Activated effector memory CD4-positive, alpha-beta T cell treated with anti-CD3 and anti-CD28 coated beads, Interleukin-2, amount 50 U/mL, for 16 hours (primary cell): Measurements from ENCODE around the gene TOB1.
A peak's percentile ranks its signal among the peaks of the same experiment; 100 is the strongest.

ENCODE experiments used
- DNase-seq: peaks from one replicate; pipeline ENCODE4 v3.0.0-alpha.2; 2020

TOB1 gene, protein sequence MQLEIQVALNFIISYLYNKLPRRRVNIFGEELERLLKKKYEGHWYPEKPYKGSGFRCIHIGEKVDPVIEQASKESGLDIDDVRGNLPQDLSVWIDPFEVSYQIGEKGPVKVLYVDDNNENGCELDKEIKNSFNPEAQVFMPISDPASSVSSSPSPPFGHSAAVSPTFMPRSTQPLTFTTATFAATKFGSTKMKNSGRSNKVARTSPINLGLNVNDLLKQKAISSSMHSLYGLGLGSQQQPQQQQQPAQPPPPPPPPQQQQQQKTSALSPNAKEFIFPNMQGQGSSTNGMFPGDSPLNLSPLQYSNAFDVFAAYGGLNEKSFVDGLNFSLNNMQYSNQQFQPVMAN

DNA sequence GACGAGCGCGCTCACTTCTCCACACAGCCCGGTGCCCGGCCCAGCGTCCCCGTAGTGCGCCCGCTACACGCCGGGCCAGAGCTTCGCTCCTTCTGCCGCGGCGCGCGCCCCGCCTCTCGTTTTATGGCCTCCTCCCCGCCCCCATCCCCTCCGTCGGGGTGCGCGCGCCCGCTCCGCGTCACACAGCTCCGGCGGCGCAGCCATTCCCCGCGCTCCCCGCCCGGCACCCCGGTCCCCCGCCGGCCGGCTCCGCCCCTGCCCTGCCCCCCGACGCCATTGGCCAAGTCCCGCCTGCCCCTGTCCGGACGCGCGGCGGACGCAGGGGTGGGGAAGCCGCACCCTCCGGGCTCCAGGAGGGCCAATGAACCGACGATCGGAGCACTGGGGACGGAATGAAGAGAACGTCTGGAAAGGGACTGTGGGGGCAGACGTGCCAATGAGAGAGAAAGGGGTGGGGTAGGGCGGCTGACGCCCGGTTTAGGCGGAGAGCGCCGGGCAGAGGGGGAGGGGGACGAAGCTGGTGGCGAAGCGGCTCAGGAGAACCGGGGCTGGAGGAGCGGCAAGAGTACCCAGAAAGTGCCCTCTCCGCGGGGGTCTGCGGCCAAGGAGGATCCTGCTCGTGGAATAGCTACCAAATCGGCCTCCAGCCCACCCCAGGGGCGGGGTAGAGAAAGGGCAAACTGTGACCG is at the start of gene TOB1:
Gene TOB1, minus strand, starts transcription at position 94 of the 689 bp plus-strand sequence. CDS start 2,337 bp downstream, outside the sequence.
- DNase-seq = peak; percentile 99

DNA sequence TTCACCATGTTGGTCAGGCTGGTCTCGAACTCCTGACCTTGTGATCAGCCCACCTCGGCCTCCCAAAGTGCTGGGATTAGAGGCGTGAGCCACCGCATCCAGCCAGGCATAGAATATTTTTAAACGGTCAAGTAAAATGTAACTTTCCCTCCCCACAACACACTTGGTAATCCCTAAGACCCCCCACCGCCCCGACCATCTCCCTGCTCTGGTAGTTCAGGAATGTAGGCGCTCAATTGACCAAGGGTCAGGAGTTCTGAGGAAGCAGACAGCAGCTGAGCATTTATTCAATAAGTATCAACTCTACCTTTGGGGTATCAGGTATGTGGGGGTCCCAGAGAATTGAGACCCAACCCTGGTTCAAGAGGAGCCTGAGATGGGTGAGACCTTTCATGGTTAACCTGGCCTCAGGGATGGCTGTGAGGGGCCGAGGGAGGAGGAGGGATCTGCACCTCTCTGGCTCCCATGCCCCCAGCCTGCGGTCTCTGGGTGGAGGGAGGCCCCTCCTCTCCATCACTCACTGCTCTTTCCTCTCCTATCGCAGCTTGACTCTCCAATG is 48.4 kb upstream of the TOB1 start:
- DNase-seq = no peak

DNA sequence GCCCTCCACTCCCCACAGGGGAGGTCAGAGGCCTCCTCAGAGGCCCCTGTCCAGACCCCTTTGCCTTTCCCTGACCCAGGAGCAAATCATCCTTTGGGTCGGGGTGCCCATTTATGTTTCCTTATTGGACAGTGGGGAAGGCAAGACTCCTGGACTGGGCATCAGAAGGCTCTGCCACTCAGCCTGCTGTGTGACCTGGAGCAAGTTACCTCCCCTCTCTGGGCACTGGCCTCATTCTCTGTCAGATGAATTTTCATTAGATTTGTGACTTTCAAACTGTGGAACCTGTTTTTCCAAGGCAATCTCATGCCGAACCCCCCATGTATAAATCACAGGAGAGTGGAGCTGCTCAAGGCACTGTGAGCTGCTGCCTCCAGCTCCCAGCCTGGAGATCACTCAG is 47.0 kb upstream of the TOB1 start:
- no peak for DNase-seq

- no peak for DNase-seq
Measured at GRCh38 chr17:50911890-50912289, 45.7 kb upstream of the TOB1 start.

GRCh38 chr17:50911450-50911849 is 45.3 kb upstream of the TOB1 start:
- DNase-seq = no peak

- peak; percentile 83 for DNase-seq
Measured at GRCh38 chr17:50909765-50910605, 43.8 kb upstream of the TOB1 start.

DNA sequence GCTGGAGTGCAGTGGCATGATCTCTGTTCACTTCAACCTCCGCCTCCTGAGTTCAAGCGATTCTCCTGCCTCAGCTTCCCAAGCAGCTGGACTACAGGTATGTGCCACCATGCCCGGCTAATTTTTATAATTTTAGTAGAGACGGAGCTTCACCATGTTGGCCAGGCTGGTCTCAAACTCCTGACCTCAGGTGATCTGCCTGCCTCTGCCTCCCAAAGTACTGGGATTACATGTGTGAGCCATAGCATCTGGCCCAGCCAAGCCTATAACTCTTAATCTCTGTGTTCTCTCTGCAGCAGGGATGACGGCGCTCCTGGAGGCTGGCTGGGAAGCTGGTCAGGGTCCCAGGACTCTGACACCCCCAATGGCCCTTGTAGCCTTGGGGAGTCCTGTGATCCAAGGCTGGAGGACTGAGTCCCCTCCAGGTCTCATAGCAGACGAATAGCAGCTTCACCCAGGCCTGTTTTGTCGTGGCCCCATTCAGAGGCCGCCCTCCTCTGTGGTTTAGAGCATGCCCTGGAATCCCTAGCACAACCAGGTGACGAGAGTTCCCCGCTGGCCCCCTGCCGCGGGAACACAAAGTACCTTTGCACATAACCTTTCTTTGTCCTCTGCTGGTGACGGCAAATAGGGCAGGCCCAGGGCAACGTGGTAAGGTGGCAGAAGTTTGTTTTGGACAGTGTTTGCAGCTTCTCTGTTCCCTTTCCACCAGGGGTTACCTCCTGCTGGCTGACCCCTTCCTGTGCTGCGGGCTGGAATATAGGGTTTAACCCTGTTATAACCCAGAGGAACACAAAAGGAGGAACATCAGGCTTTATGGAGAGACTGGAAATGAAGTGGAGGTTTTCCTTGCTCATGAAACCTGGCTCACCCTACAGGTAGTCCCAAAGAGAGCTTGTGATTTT is 43.0 kb upstream of the TOB1 start:
- peak; percentile 75 for DNase-seq

GRCh38 chr17:50908140-50908859 is 42.1 kb upstream of the TOB1 start:
- DNase-seq = no peak

GRCh38 chr17:50906443-50906842 is 40.3 kb upstream of the TOB1 start:
- no peak for DNase-seq

GRCh38 chr17:50905460-50905803 is 39.3 kb upstream of the TOB1 start:
- DNase-seq = no peak

- DNase-seq = no peak
Measured at GRCh38 chr17:50904518-50905459, 38.6 kb upstream of the TOB1 start.

DNA sequence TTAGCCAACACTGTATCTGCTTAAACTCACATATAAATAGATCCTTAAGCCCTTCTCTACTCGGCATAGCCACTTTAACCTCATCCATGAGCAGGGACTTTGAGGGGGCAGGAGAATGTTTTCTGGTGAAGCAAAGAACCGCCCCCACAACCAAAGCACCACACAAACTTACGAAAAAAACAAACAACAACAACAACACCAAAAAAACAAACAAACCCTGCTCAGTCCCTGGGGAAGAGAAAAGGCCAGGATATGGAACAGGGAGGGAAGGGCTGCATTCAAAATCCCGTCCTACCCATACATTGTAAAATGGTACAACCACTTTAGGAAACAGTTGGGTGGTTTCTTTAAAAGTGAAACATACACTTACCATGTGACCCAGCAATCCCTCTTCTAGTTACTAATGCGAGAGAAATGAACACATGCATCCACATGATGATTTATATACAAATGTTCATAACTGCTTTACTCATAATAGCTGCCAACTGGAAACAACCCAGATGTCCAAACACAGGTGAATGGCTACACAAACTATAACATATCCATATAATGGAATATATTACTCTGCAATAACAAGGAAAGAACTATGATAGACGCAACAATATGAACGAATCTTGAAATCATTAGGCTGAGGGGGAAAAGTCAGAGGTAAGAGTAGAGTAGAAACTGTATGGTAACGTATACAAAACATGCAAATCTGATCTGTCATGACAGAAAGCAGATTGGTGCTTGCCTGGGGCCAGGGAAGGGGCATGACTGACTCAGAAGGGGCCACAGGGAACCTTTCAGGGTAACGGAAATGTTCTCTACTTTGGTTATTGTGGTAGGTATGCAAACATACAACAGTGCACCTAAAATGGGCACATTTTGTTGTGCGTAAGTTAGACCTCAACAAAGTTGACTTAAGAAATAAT is 37.7 kb upstream of the TOB1 start:
- peak; percentile 76 for DNase-seq

DNA sequence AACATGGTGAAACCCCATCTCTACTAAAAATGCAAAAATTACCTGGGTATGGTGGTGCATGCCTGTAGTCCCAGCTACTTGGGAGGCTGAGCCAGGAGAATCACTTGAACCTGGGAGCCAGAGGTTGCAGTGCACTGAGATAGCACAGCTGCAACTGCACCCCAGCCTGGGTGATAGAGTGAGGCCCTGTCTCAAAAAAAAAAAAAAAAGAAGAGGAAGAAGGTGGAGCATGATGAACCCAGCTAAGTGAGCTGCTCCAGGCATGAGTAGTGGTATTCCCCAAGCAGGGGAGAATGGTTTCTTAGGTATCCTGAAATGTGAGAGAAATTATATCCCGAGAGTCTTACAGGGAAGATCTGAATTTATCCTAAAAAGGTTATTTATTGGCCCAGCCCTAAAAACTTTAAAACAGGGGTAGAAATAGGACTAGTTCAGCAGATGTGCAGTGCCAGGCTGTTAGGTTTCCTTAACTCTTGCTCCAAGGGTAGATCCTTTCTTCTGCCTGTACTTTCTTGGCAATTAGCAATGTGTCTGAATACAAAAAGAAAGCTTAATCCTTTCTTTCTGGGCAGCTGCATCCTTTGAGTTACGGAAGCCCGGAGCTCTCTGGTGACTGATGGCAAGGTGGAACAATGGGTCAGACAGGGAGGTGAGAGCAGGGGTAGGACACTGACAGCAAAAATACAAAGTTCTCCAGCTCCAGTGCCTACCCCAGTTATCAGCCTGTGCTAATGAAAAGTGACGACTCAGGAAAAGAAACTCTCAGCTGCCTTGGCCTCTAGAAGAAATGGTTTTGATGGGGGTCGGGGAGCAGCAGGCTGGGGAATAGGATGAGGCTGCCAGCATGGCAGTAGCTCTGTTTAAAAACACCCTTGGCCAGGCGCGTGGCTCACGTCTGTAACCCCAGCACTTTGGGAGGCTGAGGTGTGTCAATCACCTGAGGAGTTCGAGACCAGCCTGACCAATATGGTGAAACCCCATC is 36.5 kb upstream of the TOB1 start:
- DNase-seq = no peak

DNA sequence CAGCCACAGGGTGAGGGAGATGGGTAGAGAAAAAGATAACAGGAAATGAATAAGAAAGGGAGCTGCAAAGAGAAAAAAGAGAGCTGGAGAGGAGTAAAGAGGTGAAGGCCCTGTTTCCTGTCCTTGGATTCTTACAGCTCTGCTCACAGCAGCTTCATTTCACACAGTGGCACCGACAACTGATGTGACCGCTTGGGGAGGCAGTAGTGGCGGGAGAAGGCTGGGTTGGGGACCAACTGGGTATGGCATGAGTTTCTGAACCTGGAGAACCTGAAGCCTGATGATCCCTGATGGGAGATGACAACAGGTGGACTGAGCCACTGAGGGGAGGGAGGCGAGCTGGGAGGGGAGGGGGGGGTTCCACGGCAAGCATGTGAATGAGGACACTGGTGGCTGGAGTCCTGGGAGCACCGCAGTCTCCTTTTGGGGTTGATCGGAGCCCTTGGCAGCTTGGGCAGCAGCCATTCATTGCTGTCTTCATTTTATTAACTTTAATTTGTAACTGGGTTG is 34.3 kb upstream of the TOB1 start:
- DNase-seq = no peak

DNA sequence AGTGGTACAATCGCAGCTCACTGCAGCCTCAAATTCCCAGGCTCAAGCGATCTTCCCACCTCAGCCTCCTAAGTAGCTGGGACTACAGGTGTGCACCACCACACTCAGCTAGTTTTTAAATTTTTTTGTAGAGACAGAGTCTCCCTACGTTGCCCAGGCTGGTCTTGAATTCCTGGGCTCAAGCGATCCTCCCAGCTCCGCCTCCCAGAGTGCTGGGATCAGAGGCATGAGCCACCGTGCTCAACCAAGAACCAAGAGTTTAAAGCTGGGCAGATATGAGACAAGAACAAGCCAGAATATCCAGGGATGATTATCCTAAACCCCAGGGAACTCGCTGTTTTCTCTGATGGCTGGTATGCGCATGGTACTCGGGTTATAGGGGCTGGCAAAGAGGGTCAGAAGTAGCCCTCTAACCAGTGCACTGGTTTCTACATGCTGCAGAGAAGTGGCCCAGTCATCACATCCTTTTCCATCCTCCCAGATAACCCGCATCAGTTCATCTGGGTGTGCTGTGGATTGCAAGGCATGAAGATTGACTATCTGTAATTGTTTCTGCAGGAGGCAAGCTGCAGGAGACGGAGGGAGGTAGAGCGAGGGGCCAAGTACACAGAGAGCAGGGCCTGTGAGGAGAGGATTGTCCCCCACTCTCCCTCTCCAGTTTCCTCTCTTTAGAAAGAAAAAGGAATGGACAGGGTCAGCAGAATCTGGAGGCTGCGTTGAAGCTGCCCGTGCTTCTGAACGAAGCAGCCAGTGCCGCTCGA is 33.6 kb upstream of the TOB1 start:
- no peak for DNase-seq

DNA sequence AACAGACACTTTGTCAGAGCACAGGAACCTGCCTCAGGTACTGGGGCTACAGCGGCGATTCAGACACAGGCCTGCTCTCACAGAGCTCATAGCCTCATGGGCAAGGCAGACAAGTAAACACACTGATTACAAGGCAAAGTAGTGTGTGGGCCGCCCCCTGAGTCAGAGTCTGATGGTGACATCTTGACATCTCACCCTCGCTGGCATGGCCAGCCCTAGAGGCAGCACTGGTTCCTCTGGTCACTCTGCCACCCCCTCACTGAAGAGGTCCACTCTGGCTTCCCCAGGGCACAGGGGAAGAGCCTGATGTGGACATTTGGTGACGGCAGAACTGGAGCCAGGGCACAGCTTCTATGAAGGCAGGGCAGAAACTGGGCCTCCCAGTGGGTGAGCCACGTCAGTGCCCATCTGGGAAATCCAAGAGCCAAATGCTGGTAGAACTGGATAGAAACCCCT is 32.9 kb upstream of the TOB1 start:
- DNase-seq = peak; percentile 38
